ENCODE measurements around the gene AGO1.
"Not testable (repeated sequence)": the region's sequence is repeated elsewhere in the genome, so short reads cannot be mapped to it uniquely, and the experiment has no call there.

The AGO1 gene

DNA sequence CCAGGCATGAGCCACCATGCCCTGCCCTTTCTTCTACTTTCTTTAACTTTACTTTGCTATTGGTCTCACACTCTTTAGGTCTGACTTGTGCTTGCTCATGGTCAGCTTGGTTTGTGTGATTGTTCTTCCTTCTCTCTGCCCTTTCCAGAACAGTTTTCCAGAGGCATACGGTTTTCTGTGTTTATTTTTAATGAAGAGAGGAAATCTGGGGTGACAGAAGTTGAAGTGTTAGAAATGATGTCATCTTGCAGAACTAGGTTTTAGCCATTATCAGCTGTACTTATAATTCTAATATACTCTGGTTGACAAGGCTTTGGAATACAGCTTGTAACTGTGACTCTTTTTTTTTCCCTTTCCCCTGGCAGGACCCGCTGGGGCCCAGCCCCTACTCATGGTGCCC is 62.3 kb downstream of the AGO1 start:
- FAIRE-seq, result no peak
- TF ChIP-seq POLR2AphosphoS5 (IDR thresholded peaks at IDR 0.05; ENCODE audit: low read depth, low read length) (no peak), POU2F2 (IDR thresholded peaks at IDR 0.05; ENCODE audit: low read depth, low read length) (no peak)
- no peak for DNase-seq (ENCODE audit: insufficient read length, low spot score)

DNA sequence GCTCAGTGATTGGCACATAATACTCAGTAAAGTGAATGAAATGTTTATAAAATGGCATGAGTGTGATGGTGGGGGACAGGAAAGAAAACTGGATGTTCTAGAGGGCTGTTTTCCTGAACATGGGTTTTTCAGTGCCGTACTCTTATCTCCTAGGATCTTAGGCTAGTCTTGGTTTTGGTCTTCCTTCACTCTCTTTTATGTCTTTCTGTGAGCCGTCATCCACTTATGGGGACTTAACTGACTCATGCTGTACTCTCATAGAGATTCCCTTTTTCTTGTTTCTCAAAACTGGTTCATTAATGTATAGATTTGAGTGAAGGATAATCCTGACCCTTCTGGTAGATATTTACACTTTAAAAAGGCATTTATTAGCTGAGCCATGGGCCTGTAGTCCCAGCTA is 64.5 kb downstream of the AGO1 start:
- no peak for TF ChIP-seq SPI1 (IDR thresholded peaks at IDR 0.05; ENCODE audit: low read depth, low read length)
- no peak for TF ChIP-seq PAX5 (IDR thresholded peaks at IDR 0.05; ENCODE audit: insufficient read depth, low read length, severe bottlenecking)
- TF ChIP-seq POLR2A (IDR thresholded peaks at IDR 0.05; ENCODE audit: low read depth, low read length), result no peak
- no peak for TF ChIP-seq POU2F2 (IDR thresholded peaks at IDR 0.05; ENCODE audit: low read depth, low read length)
- no peak for TF ChIP-seq TAF1 (IDR thresholded peaks at IDR 0.05; ENCODE audit: low read depth, low read length)
- TF ChIP-seq POLR2AphosphoS5 (IDR thresholded peaks at IDR 0.05; ENCODE audit: low read depth, low read length), result no peak
- no peak for DNase-seq (ENCODE audit: insufficient read length, low spot score)
- no peak for FAIRE-seq

DNA sequence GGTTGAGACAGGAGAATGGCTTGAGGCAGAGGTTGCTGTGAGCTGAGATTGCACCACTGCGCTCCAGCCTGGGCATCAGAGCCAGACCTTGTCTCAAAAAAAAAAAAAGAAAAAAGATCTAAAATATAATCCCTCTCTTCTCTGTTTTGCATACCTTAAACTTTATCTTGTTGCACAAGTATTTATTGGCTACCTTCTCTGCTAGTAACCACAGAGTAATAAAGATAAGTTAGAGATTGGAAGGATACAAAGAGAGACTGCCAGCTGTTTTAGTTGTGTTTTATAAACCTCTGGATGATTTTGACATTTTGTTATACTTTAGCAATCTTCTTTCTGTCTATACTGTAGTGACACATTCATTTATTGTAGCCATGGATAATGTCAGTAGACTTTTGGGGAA is 75.5 kb downstream of the AGO1 start:
- no peak for DNase-seq (ENCODE audit: insufficient read length, low spot score)
- no peak for FAIRE-seq
- TF ChIP-seq SPI1 (IDR thresholded peaks at IDR 0.05; ENCODE audit: low read depth, low read length) (no peak), POU2F2 (IDR thresholded peaks at IDR 0.05; ENCODE audit: low read depth, low read length) (no peak), TAF1 (IDR thresholded peaks at IDR 0.05; ENCODE audit: low read depth, low read length) (no peak), POLR2AphosphoS5 (IDR thresholded peaks at IDR 0.05; ENCODE audit: low read depth, low read length) (no peak), POLR2A (IDR thresholded peaks at IDR 0.05; ENCODE audit: low read depth, low read length) (no peak), PAX5 (IDR thresholded peaks at IDR 0.05; ENCODE audit: insufficient read depth, low read length, severe bottlenecking) (no peak)

DNA sequence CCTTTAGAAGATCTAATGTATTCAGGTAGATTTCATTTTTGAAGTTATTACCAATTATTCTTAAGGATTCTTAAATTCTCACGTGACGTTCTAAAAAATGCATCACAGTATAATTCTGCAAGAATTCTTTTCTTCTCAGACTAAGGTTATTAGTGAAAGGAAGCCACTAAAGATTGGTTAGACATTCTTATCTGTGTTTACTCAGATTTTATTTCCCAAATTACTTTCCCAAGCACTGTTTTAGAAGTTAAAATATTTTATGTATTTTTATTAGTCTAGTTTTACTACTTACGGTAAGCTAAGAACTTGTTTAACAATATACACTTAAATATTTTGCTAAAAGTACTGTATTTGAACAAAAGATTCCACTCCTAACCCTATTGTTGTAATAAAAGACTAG is 76.3 kb downstream of the AGO1 start:
- FAIRE-seq, result no peak
- TF ChIP-seq POLR2AphosphoS5 (IDR thresholded peaks at IDR 0.05; ENCODE audit: low read depth, low read length) (no peak), SPI1 (IDR thresholded peaks at IDR 0.05; ENCODE audit: low read depth, low read length) (no peak), POLR2A (IDR thresholded peaks at IDR 0.05; ENCODE audit: low read depth, low read length) (no peak), TAF1 (IDR thresholded peaks at IDR 0.05; ENCODE audit: low read depth, low read length) (no peak), PAX5 (IDR thresholded peaks at IDR 0.05; ENCODE audit: insufficient read depth, low read length, severe bottlenecking) (no peak), POU2F2 (IDR thresholded peaks at IDR 0.05; ENCODE audit: low read depth, low read length) (no peak)
- DNase-seq (ENCODE audit: insufficient read length, low spot score), result no peak

DNA sequence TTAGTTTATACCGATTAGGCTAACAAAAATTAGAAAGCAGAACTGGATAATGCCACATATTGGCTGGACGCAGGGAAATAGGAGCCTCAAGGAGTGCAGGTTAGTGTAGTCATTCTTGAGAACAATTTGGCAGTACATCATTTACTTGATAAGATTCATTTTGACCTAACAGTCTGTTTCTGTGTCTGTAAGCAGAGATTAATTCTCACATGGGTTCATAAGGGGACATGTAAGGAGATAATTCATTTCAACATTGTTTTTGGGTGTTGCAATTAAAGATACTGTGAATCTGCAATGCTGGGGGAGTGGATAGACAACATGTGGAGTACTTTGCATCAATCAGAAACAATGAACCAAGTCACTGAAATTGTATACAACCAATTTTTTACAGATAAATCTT is 79.9 kb downstream of the AGO1 start:
- TF ChIP-seq POLR2AphosphoS5 (IDR thresholded peaks at IDR 0.05; ENCODE audit: low read depth, low read length), result no peak
- TF ChIP-seq PAX5 (IDR thresholded peaks at IDR 0.05; ENCODE audit: insufficient read depth, low read length, severe bottlenecking), result no peak
- no peak for TF ChIP-seq POLR2A (IDR thresholded peaks at IDR 0.05; ENCODE audit: low read depth, low read length)
- TF ChIP-seq TAF1 (IDR thresholded peaks at IDR 0.05; ENCODE audit: low read depth, low read length), result no peak
- TF ChIP-seq SPI1 (IDR thresholded peaks at IDR 0.05; ENCODE audit: low read depth, low read length), result no peak
- TF ChIP-seq POU2F2 (IDR thresholded peaks at IDR 0.05; ENCODE audit: low read depth, low read length), result no peak
- DNase-seq (ENCODE audit: insufficient read length, low spot score) (no peak), FAIRE-seq (no peak)

DNA sequence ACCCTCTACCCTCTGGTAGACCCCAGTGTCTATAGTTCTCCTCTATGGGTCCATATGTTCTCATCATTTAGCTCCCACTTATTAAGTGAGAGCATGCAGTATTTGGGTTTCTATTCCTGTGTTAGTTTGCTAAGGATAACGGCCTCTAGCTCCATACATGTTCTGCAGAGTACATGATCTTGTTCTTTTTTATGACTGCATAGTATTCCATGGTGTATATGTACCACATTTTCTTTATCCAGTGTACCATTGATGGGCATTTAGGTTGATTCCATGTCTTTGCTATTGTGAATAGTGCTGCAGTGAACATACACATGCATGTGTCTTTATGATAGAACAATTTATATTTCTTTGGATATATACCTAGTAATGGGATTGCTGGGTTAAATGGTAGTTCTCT is 81.3 kb downstream of the AGO1 start:
- not testable (repeated sequence) for FAIRE-seq; DNase-seq (ENCODE audit: insufficient read length, low spot score)

DNA sequence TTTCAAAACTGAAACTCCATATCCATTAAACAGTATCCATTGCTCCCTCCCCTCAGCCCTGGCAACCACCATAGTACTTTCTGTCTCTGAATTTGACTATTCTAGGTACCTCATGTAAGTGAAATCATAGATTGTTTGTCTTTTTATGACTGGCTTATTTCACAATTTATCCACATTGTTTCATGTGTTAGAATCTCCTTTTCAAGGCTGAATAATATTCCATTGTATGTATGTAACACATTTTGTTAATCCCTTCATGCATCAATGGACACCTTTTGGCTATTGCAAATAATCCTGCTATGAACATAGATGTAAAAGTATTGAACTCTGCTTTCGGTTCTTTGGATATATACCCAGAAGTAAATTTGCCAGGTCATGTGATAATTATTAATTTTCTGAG is 85.4 kb downstream of the AGO1 start:
- FAIRE-seq (no peak), DNase-seq (ENCODE audit: insufficient read length, low spot score) (no peak)
- no peak for TF ChIP-seq TAF1 (IDR thresholded peaks at IDR 0.05; ENCODE audit: low read depth, low read length)
- TF ChIP-seq POLR2AphosphoS5 (IDR thresholded peaks at IDR 0.05; ENCODE audit: low read depth, low read length), result no peak
- TF ChIP-seq POU2F2 (IDR thresholded peaks at IDR 0.05; ENCODE audit: low read depth, low read length), result no peak
- no peak for TF ChIP-seq PAX5 (IDR thresholded peaks at IDR 0.05; ENCODE audit: insufficient read depth, low read length, severe bottlenecking)

DNA sequence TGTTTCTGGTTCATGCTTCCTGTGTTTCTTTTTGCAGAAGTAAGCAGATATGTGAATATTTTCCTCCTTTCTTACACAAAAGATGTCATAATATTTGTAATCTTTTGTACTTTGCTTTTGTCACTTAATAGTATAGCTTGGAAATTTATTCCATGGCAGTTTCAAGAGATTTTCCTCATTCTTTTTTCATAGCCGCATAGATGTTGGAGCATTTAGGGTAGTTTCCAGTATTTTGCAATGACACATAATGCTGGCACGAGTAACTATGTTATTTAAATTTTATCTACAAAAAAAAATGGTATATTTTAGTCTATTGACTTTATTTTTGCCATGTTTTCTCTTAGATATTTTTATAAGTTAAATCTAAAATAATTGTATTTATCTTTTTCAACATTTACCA is 88.6 kb downstream of the AGO1 start:
- DNase-seq (ENCODE audit: insufficient read length, low spot score) (no peak), FAIRE-seq (no peak)
- no peak for TF ChIP-seq POLR2AphosphoS5 (IDR thresholded peaks at IDR 0.05; ENCODE audit: low read depth, low read length)
- TF ChIP-seq POU2F2 (IDR thresholded peaks at IDR 0.05; ENCODE audit: low read depth, low read length), result no peak
- TF ChIP-seq SPI1 (IDR thresholded peaks at IDR 0.05; ENCODE audit: low read depth, low read length), result no peak
- no peak for TF ChIP-seq POLR2A (IDR thresholded peaks at IDR 0.05; ENCODE audit: low read depth, low read length)
- no peak for TF ChIP-seq TAF1 (IDR thresholded peaks at IDR 0.05; ENCODE audit: low read depth, low read length)
- no peak for TF ChIP-seq PAX5 (IDR thresholded peaks at IDR 0.05; ENCODE audit: insufficient read depth, low read length, severe bottlenecking)

DNA sequence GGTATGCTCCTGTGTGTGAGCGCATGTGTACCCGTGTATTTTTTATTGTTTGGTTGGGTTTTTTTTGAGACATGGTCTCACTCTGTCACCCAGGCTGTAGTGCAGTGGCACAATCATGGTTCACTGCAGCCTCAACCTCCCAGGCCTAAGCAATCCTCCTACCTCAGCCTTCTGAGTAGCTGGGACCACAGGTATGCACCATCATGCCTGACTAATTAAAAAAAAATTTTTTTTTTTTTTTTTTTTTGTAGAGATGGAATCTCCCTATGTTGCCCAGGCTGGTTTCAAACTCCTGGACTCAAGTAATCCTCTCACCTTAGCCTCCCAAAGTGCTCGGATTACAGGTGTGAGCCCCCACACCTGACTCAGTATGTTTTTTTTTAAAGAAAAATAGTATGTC is 89.6 kb downstream of the AGO1 start:
- not testable (repeated sequence) for FAIRE-seq; DNase-seq (ENCODE audit: insufficient read length, low spot score)

DNA sequence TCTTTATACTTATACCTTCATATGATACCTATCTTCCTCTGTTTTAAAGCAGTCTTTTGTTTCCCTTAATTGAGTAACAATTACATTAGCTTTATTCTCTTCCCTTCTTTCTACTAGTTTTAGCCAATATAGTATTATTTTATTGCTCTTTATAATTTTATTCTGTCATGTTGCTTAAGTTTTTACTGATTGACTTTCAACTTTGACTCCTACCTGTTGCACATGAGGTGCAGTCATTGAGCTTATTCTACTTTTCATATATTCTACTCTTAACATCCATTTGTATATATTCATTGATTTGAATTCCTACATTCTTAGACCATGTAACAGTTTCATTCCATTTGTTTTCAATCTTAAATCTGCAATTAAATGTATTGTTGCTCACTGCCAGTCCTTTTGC is 97.1 kb downstream of the AGO1 start:
- TF ChIP-seq SPI1 (IDR thresholded peaks at IDR 0.05; ENCODE audit: low read depth, low read length), result no peak
- TF ChIP-seq POU2F2 (IDR thresholded peaks at IDR 0.05; ENCODE audit: low read depth, low read length), result no peak
- TF ChIP-seq POLR2AphosphoS5 (IDR thresholded peaks at IDR 0.05; ENCODE audit: low read depth, low read length), result no peak
- no peak for TF ChIP-seq POLR2A (IDR thresholded peaks at IDR 0.05; ENCODE audit: low read depth, low read length)
- TF ChIP-seq PAX5 (IDR thresholded peaks at IDR 0.05; ENCODE audit: insufficient read depth, low read length, severe bottlenecking), result no peak
- TF ChIP-seq TAF1 (IDR thresholded peaks at IDR 0.05; ENCODE audit: low read depth, low read length), result no peak
- DNase-seq (ENCODE audit: insufficient read length, low spot score), result no peak
- no peak for FAIRE-seq
